Right atrium auricular region (tissue), 2 donors: ENCODE data around the gene GUCD1. TPM values are rescaled to one million over a fixed set of nuclear protein-coding genes. Genes with fewer than 3 reads are reported as not detected.

Experiments
- DNase-seq: peaks from one replicate; pipeline ENCODE4 v3.0.0-alpha.2; 2019; ENCODE audit warnings: low spot score
- H3K27ac ChIP-seq, 2 donors: fragments of 200-600 bp; sonication (generic); 1 replicate in 1 of 2; 2 replicates in 1 of 2; pipeline ENCODE4 v1.5.1; 2016 to 2019
- H3K27me3 ChIP-seq, 2 donors: fragments of 200-600 bp; sonication (generic); one replicate each; pipeline versions ENCODE4 v1.5.1 to v1.6.0; 2017 to 2019
- H3K36me3 ChIP-seq: fragments of 200-600 bp; sonication (generic); one replicate; pipeline ENCODE4 v1.5.1; 2016
- H3K4me1 ChIP-seq, 2 donors: fragments of 200-600 bp; sonication (generic); one replicate each; pipeline versions ENCODE4 v1.5.1 to v1.6.0; 2017 to 2019
- H3K4me3 ChIP-seq, 2 donors: fragments of 200-600 bp; sonication (generic); 1 replicate in 1 of 2; 2 replicates in 1 of 2; pipeline ENCODE4 v1.5.1; 2017 to 2019; ENCODE audit warnings: mild to moderate bottlenecking in 1 of 2, moderate library complexity in 1 of 2
- H3K9me3 ChIP-seq, 2 donors: fragments of 200-600 bp; sonication (generic); one replicate each; pipeline ENCODE4 v1.5.1; 2019
- total RNA-seq, 2 donors: library from RNA; depleted of rRNA; stranded (reverse); fragments of >200 nt; gene quantifications; one replicate each; pipeline ENCODE4 v1.1.0, GENCODE V29; 2016
- TF ChIP-seq, protein P1 (sequence below), 2 donors: fragments of 200-600 bp; sonication (generic); IDR thresholded peaks; one replicate each; pipeline ENCODE4 v1.5.1; 2019; ENCODE audit warnings: antibody characterized with exemption in 2 of 2

GUCD1 gene
- total RNA-seq, 2 donors from 2014 or later = 132 to 147 TPM

DNA sequence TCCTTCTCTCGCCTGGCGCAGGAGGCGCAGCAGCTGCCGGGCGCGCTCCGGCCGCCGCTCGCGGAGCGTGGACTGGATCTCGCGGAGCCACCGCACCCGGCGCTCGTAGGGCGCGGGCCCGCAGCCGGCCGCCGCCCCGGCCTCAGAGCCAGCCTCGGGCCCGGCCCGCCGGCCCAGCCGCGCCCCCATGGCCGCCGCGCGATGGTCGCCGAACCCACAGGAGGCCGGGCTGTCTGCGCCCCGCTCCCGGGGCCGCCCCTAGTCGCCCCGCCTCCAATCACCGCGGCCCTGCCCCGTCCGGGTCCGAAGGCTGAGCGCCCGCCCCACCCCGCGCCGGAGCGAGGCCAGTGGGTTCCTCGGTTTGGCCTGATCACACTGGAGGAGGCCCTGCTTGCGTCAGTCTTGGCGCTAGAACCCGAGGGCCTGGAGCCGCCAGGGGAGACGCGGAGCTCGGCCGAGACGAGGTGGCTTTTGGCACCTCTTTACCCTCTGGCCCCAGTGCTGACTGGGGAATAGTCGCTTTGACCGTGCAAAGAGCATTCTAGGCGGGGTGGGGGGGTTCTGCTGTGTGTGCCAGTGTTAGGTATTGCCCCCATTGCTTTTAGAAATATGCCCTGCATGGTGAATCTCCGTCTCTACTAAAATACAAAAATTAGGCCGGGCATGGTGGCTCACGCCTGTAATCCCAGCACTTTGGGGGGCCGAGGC lies 38.1 kb upstream of the GUCD1 start, which contains the start of gene LRRC75B:
Gene LRRC75B (minus strand): TSS at position 223 of the 708 bp plus-strand sequence. CDS start 34 bp downstream, at position 189.
- Histone ChIP-seq H3K27me3 (no peaks in the 10 kb centered on the region), H3K27ac (peak within 1 kb of the TSS; percentile 81), H3K36me3 (peaks cover 2% of the 10 kb centered on the region), H3K9me3 (no peaks in the 10 kb centered on the region), H3K4me3 (peak within 1 kb of the TSS; percentile 65 to 68), H3K4me1 (peaks cover 0 to 10% of the 10 kb centered on the region in 2 donors)
- peak; percentile 91 for DNase-seq
- TF ChIP-seq, protein P1, sequence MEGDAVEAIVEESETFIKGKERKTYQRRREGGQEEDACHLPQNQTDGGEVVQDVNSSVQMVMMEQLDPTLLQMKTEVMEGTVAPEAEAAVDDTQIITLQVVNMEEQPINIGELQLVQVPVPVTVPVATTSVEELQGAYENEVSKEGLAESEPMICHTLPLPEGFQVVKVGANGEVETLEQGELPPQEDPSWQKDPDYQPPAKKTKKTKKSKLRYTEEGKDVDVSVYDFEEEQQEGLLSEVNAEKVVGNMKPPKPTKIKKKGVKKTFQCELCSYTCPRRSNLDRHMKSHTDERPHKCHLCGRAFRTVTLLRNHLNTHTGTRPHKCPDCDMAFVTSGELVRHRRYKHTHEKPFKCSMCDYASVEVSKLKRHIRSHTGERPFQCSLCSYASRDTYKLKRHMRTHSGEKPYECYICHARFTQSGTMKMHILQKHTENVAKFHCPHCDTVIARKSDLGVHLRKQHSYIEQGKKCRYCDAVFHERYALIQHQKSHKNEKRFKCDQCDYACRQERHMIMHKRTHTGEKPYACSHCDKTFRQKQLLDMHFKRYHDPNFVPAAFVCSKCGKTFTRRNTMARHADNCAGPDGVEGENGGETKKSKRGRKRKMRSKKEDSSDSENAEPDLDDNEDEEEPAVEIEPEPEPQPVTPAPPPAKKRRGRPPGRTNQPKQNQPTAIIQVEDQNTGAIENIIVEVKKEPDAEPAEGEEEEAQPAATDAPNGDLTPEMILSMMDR (IDR thresholded peaks at IDR 0.05) = no peak

DNA sequence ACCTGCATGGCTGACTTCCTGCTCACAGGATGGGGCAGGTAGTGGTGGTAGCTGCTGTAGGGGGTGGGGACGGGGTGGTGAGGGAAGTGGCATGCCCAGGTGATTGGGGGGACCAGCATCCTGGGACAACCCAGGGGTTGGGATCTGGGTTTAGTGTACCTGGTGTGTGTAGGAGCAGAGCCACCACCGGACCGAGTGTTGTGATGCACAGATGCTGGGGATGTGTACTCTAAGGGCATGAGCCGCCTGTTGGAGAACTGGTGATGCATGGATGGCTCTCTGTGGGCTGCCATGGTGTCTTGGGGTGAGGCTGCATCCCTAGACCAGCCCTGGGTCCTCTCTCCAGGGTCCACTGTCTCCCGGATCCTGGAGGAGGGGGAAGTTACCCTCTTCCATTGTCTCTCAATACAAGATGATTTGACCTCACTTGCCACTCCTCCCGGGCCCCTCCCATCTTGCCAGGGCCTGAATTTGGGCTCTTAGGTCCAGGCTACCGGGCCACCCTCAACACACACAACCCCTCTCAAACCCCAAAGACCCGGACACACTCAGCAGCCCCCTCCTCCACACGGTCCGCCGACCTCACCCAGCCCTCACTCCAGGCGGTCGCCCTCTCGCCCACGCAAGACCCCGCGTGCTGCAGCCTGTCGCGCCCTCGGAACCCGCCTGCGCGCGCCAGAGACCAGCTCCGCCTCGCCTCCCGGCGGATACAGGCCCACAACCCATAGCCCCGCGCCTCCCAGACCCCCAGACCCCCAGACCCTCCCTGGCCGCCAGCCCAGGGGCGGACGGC lies 37.3 kb upstream of the GUCD1 start:
- TF ChIP-seq, protein P1 (IDR thresholded peaks at IDR 0.05) = no peak
- H3K27ac ChIP-seq = peak overlapping the region; percentile 81
- H3K9me3 ChIP-seq = no peaks in the 10 kb centered on the region
- DNase-seq = no peak
- H3K4me1 ChIP-seq = peaks cover 0 to 10% of the 10 kb centered on the region in 2 donors
- no peaks in the 10 kb centered on the region for H3K27me3 ChIP-seq
- peak overlapping the region; percentile 65 to 68 for H3K4me3 ChIP-seq
- peaks cover 10% of the 10 kb centered on the region for H3K36me3 ChIP-seq

DNA sequence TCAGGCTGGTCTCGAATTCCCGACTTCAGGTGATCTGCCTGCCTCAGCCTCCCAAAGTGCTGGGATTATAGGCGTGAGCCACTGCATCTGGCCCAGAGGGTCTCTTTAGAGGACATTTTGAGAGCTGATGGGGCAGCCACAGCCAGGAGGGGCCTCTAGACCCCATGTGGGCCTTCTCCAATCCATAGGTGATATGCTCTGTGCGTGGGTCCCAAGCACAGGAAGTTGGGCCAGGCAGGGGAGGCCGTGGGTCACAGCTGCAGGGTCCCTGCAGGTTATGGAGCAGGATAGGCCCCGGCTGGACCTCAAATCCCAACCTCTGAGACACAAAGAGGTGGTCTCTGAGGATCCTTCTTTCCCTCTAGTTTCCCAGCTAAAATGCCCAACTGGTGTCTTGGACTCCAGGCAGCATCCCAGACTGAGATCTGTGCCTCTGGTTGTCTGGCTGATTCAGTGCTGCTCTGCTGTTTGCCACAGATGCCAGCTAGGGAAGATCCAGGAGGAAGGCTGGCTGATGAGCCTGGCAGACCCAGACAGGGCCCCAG lies 36.4 kb upstream of the GUCD1 start:
- Histone ChIP-seq H3K9me3 (no peaks in the 10 kb centered on the region), H3K4me3 (no peak overlapping the region), H3K27me3 (no peaks in the 10 kb centered on the region), H3K4me1 (peaks cover 0 to 10% of the 10 kb centered on the region in 2 donors), H3K36me3 (peaks cover 14% of the 10 kb centered on the region), H3K27ac (no peak overlapping the region)
- DNase-seq = no peak
- TF ChIP-seq, protein P1 (IDR thresholded peaks at IDR 0.05) = no peak

DNA sequence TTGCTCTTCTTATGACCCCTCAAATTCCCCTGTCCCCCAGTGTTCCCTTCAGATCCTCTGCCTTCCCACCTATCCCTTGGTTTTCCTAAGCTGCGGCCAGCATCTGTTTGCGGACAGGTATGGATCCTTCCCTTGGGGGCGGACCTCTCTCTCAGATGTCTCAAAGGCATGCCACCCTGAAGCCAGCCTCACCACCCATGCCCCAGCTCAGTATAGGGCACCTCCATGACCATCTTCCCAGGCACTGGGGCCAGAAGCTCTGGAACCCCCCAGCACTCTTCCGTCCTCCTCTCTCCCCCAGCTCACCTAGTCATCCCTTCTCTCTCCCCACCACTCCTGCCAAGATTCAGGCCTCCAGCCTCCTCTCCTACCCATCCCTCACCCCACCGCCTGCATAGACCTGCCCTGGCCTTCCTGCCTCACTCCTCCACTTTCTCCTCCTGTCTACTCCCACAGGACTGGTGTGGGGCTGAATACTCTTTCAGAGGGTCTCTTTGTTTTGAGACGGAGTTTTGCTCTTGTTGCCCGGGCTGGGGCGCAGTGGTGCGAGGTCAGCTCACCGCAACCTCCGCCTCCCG lies 35.7 kb upstream of the GUCD1 start:
- H3K4me3 ChIP-seq = no peak overlapping the region
- DNase-seq = no peak
- TF ChIP-seq, protein P1 (IDR thresholded peaks at IDR 0.05) = no peak
- peaks cover 0 to 10% of the 10 kb centered on the region in 2 donors for H3K4me1 ChIP-seq
- no peaks in the 10 kb centered on the region for H3K27me3 ChIP-seq
- peaks cover 14% of the 10 kb centered on the region for H3K36me3 ChIP-seq
- H3K27ac ChIP-seq = no peak overlapping the region
- H3K9me3 ChIP-seq = no peaks in the 10 kb centered on the region

DNA sequence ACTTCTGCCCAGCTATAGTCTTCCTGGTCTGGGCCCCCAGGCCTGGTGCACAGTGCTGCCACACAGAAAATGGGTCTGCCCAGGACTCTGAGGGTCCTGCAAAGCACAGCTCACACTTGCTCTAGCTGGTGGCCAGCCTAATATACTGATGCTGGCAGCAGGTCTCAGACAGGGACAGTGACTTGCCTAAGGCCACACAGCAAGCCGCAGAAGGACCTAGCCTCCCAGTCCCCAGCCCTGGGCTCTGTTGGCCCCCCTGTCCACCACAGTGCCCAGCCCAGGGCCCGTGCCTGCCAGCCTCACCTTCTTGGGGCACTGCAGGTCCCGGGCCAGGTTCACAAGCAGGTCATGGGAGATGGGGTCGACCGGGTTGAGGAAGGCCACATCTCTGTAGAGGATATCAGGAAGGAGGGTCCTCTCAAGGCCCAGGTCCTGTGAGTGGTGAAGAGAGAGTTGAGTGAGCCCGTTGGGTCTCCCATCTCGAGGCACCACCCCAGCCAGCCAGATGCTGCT lies 34.6 kb upstream of the GUCD1 start:
- TF ChIP-seq, protein P1 (IDR thresholded peaks at IDR 0.05) = no peak
- H3K4me3 ChIP-seq = no peak overlapping the region
- peaks cover 0 to 14% of the 10 kb centered on the region in 2 donors for H3K4me1 ChIP-seq
- H3K9me3 ChIP-seq = no peaks in the 10 kb centered on the region
- H3K27ac ChIP-seq = no peak overlapping the region
- peaks cover 14% of the 10 kb centered on the region for H3K36me3 ChIP-seq
- H3K27me3 ChIP-seq = no peaks in the 10 kb centered on the region
- no peak for DNase-seq
